GM12875 (cell line): ENCODE data around the gene TTC39B.

Experiments
- H3K4me3 ChIP-seq: one replicate; pipeline ENCODE4 v1.5.1; 2011; ENCODE audit warnings: low read depth, low read length, control low read depth
- CTCF ChIP-seq: IDR thresholded peaks from 2 replicates; pipeline ENCODE4 v1.5.1; 2011; ENCODE audit warnings: low read depth, mild to moderate bottlenecking, control low read depth, inconsistent platforms, low read length, moderate library complexity, borderline replicate concordance; ENCODE audit not compliant: insufficient read depth

Gene TTC39B

GRCh38 chr9:15227491-15227890, 79.5 kb downstream of the TTC39B start:
- H3K4me3 ChIP-seq, result no peak overlapping the region
- TF ChIP-seq CTCF, result no peak

- no peak for TF ChIP-seq CTCF
- H3K4me3 ChIP-seq, result no peak overlapping the region
Measured at GRCh38 chr9:15225564-15226126, 81.4 kb downstream of the TTC39B start.

GRCh38 chr9:15222313-15222712, 84.7 kb downstream of the TTC39B start:
- no peak for TF ChIP-seq CTCF
- no peak overlapping the region for H3K4me3 ChIP-seq

GRCh38 chr9:15221746-15222145, 85.3 kb downstream of the TTC39B start:
- H3K4me3 ChIP-seq, result no peak overlapping the region
- TF ChIP-seq CTCF, result no peak

GRCh38 chr9:15220658-15221318, 86.2 kb downstream of the TTC39B start:
- no peak for TF ChIP-seq CTCF
- no peak overlapping the region for H3K4me3 ChIP-seq

GRCh38 chr9:15219546-15219945, 87.5 kb downstream of the TTC39B start:
- no peak for TF ChIP-seq CTCF
- H3K4me3 ChIP-seq, result no peak overlapping the region

GRCh38 chr9:15218994-15219393, 88.0 kb downstream of the TTC39B start:
- TF ChIP-seq CTCF, result no peak
- H3K4me3 ChIP-seq, result no peak overlapping the region
